Measurements from ENCODE around the gene KCP.
A peak's percentile ranks its signal among the peaks of the same experiment; 100 is the strongest.

DNA sequence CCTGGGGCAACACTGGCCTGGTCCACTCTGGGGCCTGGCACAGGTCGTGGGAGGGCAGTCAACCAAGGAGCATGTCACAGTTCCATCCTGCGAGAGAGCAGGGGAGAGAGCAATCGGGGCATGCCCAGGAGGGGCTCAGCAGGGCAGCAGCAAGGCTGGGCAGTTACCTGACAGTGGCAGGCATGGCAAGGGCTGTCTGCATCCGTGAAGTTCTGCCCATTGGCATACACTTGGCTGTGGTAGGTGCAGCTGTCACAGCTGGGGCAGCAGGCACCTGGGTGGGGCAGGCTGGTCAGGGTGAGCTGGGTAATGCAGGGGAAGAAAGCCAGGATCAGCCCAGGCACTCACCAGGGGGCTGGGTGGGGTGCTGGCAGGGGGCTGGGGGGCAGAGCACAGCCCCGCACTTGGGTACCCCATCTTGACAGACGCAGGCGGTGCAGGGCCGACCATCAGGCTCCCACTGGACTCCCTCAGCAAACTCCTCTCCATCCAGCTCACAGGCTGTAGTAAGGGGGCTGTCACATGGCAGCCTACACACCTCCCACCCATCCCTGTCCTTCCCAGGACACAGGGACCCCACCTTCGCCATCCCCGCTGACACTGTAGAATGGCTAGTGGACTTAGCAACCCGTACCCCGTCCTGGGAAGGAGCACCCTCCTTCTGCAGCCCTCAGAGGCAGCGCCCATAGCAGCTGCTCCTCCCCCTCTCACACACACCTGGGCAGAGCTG is 17.8 kb downstream of the KCP start:
- TF ChIP-seq CEBPB (IDR thresholded peaks at IDR 0.05) (no peak), TEAD4 (IDR thresholded peaks at IDR 0.05) (no peak), REST (IDR thresholded peaks at IDR 0.05; ENCODE audit: low read depth) (no peak), EP300 (IDR thresholded peaks at IDR 0.05; ENCODE audit: borderline replicate concordance) (no peak), EGR1 (IDR thresholded peaks at IDR 0.05) (no peak), ZBTB7A (IDR thresholded peaks at IDR 0.05; ENCODE audit: low read depth) (no peak), FOXM1 (IDR thresholded peaks at IDR 0.05; ENCODE audit: borderline replicate concordance, low read depth) (no peak), TCF12 (IDR thresholded peaks at IDR 0.05; ENCODE audit: low read depth) (no peak), RAD21 (IDR thresholded peaks at IDR 0.05; ENCODE audit: low read depth) (peak; percentile 6; the same call in 1 of the 2 replicates), YY1 (IDR thresholded peaks at IDR 0.05; ENCODE audit: low read depth) (0 out of 2 replicates have a peak, but pooled peaks have one; percentile 32), MAX (IDR thresholded peaks at IDR 0.05) (no peak; the same call in 1 of the 2 replicates), TAF1 (IDR thresholded peaks at IDR 0.05; ENCODE audit: low read depth) (no peak)
- TF ChIP-seq, protein P1, sequence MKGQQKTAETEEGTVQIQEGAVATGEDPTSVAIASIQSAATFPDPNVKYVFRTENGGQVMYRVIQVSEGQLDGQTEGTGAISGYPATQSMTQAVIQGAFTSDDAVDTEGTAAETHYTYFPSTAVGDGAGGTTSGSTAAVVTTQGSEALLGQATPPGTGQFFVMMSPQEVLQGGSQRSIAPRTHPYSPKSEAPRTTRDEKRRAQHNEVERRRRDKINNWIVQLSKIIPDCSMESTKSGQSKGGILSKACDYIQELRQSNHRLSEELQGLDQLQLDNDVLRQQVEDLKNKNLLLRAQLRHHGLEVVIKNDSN (IDR thresholded peaks at IDR 0.05) = no peak
